Stimulated activated CD8-positive, alpha-beta memory T cell treated with anti-CD3 and anti-CD28 coated beads, Interleukin-7, amount 100 ng/mL, for 1 hour (primary cell): ENCODE measurements around the gene RBMX.

Experiments
- DNase-seq, 2 donors: peaks; one replicate each; pipeline ENCODE4 v3.0.0-alpha.2; 2020; ENCODE audit warnings: low read depth in 2 of 2

The RBMX gene

DNA sequence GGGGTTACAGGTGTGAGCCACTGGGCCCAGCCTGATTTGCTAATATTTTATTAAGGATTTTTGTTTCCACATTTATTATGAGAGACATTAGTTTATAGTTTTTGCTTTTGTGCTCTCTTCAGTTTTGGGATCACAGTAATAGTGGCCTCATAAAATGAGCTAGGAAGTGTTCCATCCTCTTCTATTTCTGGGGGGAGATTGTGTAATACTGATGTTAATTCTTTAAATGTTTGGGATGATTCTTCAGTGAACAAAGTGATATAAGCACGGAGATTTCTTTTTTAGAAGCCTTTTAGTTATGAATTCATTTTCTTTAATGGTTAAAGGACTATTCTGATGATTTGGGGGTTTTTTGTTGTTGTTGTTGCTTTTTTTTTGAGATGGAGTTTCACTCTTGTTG, 41.3 kb downstream of the RBMX start:
- DNase-seq, result no peak

DNA sequence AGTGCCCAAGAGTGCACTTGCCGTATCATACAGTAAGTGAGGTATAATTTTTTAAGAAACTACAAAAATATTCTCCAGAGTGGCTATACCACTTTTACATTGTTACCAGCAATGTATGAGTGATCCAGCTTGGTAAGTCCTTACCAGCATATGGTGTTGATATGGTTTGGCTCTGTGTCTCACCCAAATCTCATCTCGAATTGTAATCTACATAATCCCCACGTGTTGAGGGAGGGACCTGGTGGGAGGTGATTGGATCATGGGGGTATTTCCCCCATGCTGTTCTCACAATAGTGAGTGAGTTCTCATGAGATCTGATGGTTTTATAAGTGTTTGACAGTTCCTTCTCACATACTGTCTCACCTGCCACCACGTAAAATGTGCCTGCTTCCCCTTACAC, 44.8 kb downstream of the RBMX start:
- DNase-seq, result no peak

DNA sequence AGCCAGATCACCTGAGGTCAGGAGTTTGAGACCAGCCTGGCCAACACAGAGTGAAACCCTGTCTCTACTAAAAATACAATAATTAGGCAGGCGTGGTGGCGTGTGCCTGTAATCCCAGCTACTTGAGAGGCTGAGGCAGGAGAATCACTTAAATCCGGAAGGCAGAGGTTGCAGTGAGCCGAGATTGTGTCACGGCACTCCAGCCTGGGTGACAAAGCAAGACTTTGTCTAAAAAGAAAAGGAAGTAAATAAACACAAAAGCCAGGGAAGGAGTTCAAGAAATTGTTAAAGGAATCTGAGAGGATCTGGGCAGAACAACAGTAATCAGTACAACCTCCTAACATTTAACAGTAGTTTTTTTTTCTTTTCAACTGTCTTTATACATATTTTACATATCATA, 51.1 kb downstream of the RBMX start:
- no peak for DNase-seq

DNA sequence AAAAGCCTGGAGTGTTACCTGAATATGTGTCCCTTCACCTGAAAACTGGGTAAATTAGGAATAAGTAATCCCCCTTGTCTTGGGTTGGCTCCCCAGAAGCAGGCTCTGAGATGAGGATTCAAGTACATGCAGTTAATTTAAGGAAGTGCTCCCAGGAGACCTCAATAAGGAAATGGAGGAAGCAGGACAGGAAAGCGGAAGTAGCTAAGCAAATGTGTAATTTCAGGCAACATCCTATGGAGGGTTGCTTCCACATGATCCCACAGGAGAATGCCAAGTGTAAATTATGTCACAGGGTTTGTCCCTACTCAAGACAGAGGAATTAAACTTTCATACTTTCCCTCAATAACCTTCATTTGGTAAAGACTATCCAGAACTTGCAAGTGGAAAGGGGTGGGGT, 51.7 kb downstream of the RBMX start:
- no peak for DNase-seq

DNA sequence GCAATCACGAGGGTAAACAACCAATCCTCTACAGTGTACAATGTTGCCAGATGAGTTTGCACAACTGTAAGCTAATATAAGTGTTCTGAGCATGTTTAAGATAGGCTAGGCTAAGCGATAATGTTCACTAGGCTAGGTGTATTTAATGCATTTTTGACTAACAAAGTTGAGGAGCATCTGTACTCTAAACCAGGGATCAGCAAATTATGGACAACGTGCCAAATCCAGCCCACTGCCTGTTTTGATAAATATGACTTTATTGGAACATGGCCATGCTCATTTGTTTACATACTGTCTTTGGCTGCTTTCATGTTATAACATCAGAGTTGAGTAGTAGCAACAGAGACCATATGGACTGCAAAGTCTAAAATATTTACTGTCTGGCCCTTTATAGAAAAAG, 53.5 kb downstream of the RBMX start:
- no peak for DNase-seq

DNA sequence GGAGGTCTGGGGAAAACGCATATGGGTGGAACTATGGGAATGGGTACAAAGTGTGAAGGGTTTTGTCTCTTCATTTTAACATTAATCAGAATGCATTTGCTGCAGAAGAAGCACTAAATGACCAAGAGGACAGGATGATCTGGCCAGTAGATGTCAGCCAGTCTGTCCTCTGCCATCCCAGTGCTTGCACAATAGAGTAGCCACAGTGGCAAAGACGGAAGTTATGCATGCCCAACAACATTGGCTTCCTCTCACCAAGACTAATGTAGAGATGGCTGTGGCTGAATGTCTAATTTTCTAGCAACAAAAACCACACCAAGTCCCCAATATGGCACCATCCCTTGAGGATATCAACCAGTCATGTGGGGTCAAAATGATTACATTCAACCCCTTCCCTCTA, 54.8 kb downstream of the RBMX start:
- no peak for DNase-seq
